ENCODE measurements around the gene FLNB. TPM values are rescaled to one million over a fixed set of nuclear protein-coding genes. Genes with fewer than 3 reads are reported as not detected.

FLNB gene
- total RNA-seq, 1 experiment from 2014 or later: 41.2 TPM

DNA sequence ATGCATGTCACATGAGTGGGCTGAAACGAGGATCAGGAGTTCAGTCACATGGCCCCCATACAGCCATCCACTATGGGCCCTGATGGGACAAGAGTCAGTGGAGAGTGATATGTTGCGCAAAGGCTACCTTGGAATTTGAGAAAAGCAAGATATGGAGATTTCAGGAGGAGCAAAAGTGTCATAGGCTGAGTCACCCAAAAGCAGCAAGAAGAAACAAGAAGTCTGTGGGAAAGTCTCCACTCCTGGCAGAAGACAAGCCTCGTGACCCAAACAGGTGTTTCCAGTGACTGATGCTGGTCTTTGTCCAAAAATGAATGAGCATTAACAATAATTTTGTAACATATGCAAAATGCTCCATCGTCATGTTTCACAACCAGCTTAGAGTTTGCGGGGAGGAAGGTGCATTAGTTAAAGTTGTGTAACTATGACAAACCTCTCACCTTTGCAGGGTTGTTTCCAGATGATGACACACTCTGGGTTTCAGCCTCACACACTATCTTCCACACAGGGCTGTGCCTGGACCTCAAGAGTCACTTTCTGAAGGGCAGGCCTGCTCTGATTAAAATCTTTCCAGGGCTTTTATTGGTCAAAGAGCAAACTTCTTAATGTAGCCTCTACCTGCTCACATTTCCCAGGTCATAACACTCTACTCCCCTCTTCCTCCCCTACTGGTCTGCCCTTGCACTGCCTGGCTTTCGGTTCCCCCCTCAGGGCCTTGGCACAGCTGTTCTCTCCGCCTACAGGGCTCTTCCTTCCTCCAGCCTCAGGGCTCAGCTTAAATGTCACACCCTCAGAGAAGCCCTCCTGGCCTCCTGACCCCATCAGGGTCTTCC lies 206.5 kb downstream of the FLNB start:
- TF ChIP-seq, protein P1, sequence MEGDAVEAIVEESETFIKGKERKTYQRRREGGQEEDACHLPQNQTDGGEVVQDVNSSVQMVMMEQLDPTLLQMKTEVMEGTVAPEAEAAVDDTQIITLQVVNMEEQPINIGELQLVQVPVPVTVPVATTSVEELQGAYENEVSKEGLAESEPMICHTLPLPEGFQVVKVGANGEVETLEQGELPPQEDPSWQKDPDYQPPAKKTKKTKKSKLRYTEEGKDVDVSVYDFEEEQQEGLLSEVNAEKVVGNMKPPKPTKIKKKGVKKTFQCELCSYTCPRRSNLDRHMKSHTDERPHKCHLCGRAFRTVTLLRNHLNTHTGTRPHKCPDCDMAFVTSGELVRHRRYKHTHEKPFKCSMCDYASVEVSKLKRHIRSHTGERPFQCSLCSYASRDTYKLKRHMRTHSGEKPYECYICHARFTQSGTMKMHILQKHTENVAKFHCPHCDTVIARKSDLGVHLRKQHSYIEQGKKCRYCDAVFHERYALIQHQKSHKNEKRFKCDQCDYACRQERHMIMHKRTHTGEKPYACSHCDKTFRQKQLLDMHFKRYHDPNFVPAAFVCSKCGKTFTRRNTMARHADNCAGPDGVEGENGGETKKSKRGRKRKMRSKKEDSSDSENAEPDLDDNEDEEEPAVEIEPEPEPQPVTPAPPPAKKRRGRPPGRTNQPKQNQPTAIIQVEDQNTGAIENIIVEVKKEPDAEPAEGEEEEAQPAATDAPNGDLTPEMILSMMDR (conservative IDR thresholded peaks at IDR 0.05; ENCODE audit: low read depth, low read length): no peak
- no peak for TF ChIP-seq EZH2 (IDR thresholded peaks at IDR 0.05; ENCODE audit: borderline replicate concordance, low read depth, low read length, poor library complexity, severe bottlenecking)
- DNase-seq (ENCODE audit: low spot score): no peak
- no peak overlapping the region for H3K27ac ChIP-seq (ENCODE audit: low read depth, low read length, poor library complexity, severe bottlenecking)
- BruUV-seq (replicated peaks): no TSS peak
- no peaks in the 10 kb centered on the region for H3K9me3 ChIP-seq (ENCODE audit: low read depth, low read length, poor library complexity, severe bottlenecking)
- ChIA-PET POLR2A (ENCODE audit: low non-redundant PET) (no interaction called here), CTCF (no interaction called here)
- H3K4me3 ChIP-seq (ENCODE audit: low read depth, low read length, poor library complexity, severe bottlenecking): no peak overlapping the region
- no peaks in the 10 kb centered on the region for H3K27me3 ChIP-seq (replicated peaks; ENCODE audit: insufficient read depth, low read depth, low read length, poor library complexity)
- intact Hi-C loops (cut with micrococcal nuclease; ENCODE audit: unreplicated experiment): no loop called here
- peaks cover 6% of the 10 kb centered on the region for H3K4me1 ChIP-seq (ENCODE audit: insufficient read depth, low read length, poor library complexity, severe bottlenecking)
- no peaks in the 10 kb centered on the region for H3K36me3 ChIP-seq (ENCODE audit: insufficient read depth, low read length, poor library complexity, severe bottlenecking)

- H3K27me3 ChIP-seq (replicated peaks; ENCODE audit: insufficient read depth, low read depth, low read length, poor library complexity): no peaks in the 10 kb centered on the region
- no peaks in the 10 kb centered on the region for H3K36me3 ChIP-seq (ENCODE audit: insufficient read depth, low read length, poor library complexity, severe bottlenecking)
- CTCF ChIA-PET: no interaction called here
- BruUV-seq (replicated peaks): no TSS peak
- TF ChIP-seq EZH2 (IDR thresholded peaks at IDR 0.05; ENCODE audit: borderline replicate concordance, low read depth, low read length, poor library complexity, severe bottlenecking): no peak
- TF ChIP-seq, protein P1 (conservative IDR thresholded peaks at IDR 0.05; ENCODE audit: low read depth, low read length): no peak
- intact Hi-C loops (cut with micrococcal nuclease; ENCODE audit: unreplicated experiment): no loop called here
- H3K4me3 ChIP-seq (ENCODE audit: low read depth, low read length, poor library complexity, severe bottlenecking): no peak overlapping the region
- H3K27ac ChIP-seq (ENCODE audit: low read depth, low read length, poor library complexity, severe bottlenecking): no peak overlapping the region
- POLR2A ChIA-PET (ENCODE audit: low non-redundant PET): no interaction called here
- no peaks in the 10 kb centered on the region for H3K9me3 ChIP-seq (ENCODE audit: low read depth, low read length, poor library complexity, severe bottlenecking)
- peaks cover 6% of the 10 kb centered on the region for H3K4me1 ChIP-seq (ENCODE audit: insufficient read depth, low read length, poor library complexity, severe bottlenecking)
- DNase-seq (ENCODE audit: low spot score): no peak
Measured at GRCh38 chr3:58215317-58216025, 207.2 kb downstream of the FLNB start.

GRCh38 chr3:58216496-58217195 lies 208.4 kb downstream of the FLNB start:
- no peak overlapping the region for H3K4me3 ChIP-seq (ENCODE audit: low read depth, low read length, poor library complexity, severe bottlenecking)
- POLR2A ChIA-PET (ENCODE audit: low non-redundant PET): no interaction called here

More at GRCh38 chr3:58216496-58217195, 208.4 kb downstream of the FLNB start:
- no peak for DNase-seq (ENCODE audit: low spot score)
- H3K27me3 ChIP-seq (replicated peaks; ENCODE audit: insufficient read depth, low read depth, low read length, poor library complexity): no peaks in the 10 kb centered on the region
- BruUV-seq (replicated peaks): no TSS peak
- H3K4me1 ChIP-seq (ENCODE audit: insufficient read depth, low read length, poor library complexity, severe bottlenecking): peaks cover 6% of the 10 kb centered on the region
- H3K27ac ChIP-seq (ENCODE audit: low read depth, low read length, poor library complexity, severe bottlenecking): no peak overlapping the region
- no peaks in the 10 kb centered on the region for H3K36me3 ChIP-seq (ENCODE audit: insufficient read depth, low read length, poor library complexity, severe bottlenecking)
- intact Hi-C loops (cut with micrococcal nuclease; ENCODE audit: unreplicated experiment): no loop called here
- CTCF ChIA-PET: interaction anchor here (0.6 to 1.1 kb wide), 3 partner anchors 14 to 44 kb away, joined by 3 to 4 read pairs (median 4); no protein-coding TSS in a partner anchor
- TF ChIP-seq, protein P1 (conservative IDR thresholded peaks at IDR 0.05; ENCODE audit: low read depth, low read length): no peak
- TF ChIP-seq EZH2 (IDR thresholded peaks at IDR 0.05; ENCODE audit: borderline replicate concordance, low read depth, low read length, poor library complexity, severe bottlenecking): no peak
- no peaks in the 10 kb centered on the region for H3K9me3 ChIP-seq (ENCODE audit: low read depth, low read length, poor library complexity, severe bottlenecking)

Measured in A673 (cell line).